IPS DF 19.7 (cell line): ENCODE results near the gene B3GAT1.
A peak's percentile ranks its signal among the peaks of the same experiment; 100 is the strongest.
"Not testable (repeated sequence)": the region's sequence is repeated elsewhere in the genome, so short reads cannot be mapped to it uniquely, and the experiment has no call there.

Experiments
- DNase-seq: peaks from one replicate; pipeline ENCODE4 v3.0.0-alpha.2; 2013; ENCODE audit warnings: low read depth, low spot score

Gene B3GAT1, protein sequence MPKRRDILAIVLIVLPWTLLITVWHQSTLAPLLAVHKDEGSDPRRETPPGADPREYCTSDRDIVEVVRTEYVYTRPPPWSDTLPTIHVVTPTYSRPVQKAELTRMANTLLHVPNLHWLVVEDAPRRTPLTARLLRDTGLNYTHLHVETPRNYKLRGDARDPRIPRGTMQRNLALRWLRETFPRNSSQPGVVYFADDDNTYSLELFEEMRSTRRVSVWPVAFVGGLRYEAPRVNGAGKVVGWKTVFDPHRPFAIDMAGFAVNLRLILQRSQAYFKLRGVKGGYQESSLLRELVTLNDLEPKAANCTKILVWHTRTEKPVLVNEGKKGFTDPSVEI

DNA sequence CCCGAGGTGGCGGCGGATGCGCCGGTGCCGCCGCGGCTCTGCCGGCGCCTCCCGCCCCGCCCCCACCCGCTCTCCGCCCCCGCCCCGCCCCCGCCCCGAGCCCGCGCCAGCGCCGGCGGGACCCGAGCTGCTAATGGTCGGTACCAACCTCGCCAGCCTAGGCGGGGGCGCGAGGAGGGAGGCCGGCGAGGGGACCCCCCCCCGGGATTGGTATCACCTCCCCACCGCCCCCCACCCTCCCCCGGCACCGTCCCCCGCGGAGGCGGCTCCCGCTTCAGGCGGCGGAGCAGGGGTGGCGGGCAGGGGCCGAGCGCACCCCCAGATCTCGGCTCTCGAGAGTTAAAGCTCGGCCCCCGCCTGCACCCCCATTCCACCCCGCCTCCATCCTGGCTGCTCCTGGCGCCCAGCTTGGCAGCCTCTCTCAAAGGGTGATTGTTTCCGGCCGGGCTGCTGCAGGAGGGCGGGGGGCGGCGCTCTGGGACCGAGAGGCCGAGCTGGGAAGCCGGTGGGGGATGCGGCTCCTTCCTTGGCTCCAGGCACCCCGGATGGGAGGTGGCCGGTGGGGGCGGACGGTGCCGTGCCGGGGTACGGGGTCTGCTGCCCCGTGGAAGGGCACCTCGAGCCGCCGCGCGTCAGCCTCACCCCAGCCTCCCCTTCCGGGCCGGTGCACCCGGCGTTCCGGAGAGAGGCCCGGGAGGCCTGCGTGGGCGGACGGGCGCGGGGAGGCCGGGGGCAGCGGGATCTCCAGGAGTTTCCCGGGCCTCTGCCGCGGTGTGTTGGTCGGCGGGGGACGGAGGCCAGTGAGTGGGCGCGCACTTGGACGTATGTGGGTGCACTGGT lies at the start of gene B3GAT1:
Gene B3GAT1, minus strand, starts transcription at position 40 of the 840 bp plus-strand sequence. CDS start 24,583 bp downstream, outside the sequence.
- DNase-seq = no peak

DNA sequence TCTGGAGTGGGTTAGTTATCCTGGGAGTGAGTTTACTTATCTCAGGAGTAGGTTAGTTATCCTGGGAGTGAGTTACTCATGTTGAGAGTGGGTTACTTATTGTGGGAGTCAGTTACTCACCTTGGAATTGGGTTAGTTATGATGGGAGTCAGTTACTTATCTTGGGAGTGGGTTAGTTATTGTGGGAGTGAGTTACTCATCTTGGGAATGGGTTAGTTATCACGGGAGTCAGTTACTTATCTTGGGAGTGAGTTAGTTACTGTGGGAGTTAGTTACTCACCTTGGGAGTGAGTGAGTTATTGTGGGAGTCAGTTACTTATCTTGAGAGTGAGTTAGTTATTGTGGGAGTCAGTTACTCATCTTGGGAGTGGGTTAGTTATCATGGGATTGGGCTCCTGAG lies 49.6 kb upstream of the B3GAT1 start:
- no peak for DNase-seq

DNA sequence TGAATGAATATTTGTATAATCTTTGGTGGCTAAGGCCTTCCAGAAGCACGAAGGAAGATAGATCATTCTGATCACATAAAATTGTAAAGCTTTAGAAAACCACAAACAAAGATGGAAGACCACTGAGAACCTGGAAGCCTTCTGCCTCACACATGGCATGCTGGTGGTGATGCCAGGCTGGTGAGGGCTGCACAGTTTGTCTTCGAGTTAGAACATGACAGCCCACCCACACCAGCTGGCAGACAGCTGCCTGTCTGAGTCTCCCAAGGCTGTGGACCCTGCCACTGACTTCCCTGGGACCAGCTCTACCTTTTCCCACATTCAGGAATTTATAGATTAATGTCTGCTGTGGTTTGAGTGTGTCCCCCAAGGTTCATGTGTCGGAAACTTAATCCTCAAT lies 48.8 kb upstream of the B3GAT1 start:
- no peak for DNase-seq

DNA sequence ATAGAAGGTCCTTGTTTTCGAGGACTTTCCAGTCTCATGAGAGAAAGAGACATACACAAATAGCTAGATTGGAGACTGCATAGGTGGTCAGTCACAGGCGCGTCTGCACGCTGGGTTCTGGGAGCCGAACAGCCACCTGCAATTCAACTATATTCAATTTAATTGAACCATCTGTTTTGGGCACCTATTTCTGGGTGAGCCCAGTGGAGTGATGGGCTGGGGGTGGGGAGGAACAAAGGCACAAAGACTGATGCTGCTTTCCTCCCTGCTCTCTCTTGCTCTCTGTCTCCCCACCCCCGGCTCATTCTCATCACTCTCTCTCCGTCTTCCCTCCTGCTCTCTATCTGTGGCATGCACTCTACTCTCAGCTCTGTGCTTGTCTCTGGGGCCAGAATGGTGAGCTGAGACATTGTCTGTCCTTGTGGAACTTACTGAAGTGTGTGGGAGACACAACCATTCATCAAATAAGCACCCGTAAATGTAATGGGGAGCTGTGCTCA lies 48.1 kb upstream of the B3GAT1 start:
- DNase-seq = no peak

DNA sequence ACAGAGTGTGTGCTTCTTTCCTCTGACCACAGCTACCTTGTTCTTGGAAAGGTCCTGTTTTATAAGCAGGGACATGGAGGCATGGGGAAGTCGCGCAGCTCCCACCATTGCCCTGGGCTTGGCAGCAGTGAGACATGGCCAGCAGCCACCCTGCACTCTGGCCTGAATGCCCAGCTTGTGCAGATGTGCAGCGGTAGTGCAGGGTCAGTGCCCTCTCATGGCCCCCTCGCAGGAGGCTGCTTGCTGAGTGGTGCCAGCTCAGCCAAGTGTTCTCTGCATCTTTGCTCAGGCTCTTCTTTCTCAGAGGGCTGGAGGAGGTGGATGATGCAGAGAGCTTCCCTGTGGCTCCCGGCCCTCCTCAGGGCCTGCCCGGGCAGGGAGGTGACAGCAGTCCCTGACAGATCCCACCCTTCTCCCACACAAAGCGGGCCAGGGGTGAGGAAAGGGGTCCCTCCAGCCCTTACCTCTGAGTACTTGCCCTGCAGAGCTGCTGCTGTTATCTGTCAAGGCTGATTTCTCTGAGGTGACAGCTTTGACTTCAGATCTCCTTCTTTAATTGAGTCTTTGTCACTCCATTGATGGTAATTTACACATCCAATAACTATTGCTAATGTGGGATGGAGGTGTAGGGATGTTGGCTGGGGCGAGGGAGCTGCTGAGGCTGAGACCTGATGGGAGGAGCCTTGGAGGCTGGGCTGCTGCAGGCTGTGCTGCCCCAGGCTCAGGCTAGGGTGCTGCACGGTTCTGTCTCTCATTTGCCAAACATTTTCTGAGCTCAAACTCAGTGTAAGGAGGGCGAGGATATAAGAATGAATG lies 47.4 kb upstream of the B3GAT1 start:
- DNase-seq = no peak

DNA sequence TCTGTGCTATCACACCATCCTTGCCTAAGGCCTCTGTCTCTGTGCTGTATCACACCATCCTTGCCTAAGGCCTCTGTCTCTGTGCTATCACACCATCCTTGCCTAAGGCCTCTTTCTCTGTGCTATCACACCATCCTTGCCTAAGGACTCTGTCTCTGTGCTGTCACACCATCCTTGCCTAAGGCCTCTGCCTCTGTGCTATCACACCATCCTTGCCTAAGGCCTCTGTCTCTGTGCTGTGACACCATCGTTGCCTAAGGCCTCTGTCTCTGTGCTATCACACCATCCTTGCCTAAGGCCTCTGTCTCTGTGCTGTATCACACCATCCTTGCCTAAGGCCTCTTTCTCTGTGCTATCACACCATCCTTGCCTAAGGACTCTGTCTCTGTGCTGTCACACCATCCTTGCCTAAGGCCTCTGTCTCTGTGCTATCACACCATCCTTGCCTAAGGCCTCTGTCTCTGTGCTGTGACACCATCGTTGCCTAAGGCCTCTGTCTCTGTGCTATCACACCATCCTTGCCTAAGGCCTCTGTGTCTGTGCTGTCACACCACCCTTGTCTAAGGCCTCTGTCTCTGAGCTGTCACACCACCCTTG lies 45.5 kb upstream of the B3GAT1 start:
- not testable (repeated sequence) for DNase-seq

DNA sequence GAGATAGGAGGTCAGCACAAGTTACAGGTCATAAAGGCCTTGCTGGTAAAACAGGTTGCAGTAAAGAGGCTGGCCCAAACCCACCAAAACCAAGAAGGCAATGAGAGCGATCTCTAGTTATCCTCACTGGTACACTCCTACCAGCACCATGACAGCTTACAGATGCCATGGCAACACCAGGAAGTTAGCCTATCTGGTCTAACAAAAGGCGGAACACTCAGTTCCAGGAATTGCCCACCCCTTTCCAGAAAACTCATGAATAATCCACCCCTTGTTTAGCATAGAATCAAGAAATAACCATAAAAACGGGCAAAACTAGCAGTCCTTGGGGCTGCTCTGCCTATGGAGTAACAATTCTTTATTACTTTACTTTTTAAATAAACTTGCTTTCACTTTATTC lies 43.5 kb upstream of the B3GAT1 start:
- no peak for DNase-seq

DNA sequence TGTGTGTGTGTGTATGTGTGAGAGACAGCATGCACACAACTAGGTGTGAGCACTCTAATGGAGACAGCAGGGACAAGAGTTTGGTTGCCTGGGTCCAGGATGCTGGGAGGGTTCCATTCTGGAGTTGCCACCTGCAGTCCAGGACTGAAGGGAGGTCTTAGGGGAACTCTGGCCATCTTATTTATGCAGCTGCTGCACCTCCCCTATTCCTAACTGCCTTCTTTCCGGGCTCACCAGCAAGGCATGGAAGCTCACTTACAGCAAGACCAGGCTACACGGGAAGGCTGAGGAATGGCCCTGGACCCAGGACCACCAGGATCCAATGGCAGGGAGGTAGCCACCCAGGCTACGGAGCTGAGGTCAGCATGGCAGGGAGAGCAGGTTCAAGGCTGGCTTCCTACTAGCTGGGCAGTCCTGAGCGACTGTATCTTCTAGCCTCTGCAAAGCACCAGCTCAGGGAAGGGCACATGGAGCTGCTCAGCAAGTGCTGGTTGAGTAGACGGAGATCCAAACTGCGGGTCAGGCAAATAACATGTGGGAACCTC lies 42.2 kb upstream of the B3GAT1 start:
- DNase-seq = no peak

DNA sequence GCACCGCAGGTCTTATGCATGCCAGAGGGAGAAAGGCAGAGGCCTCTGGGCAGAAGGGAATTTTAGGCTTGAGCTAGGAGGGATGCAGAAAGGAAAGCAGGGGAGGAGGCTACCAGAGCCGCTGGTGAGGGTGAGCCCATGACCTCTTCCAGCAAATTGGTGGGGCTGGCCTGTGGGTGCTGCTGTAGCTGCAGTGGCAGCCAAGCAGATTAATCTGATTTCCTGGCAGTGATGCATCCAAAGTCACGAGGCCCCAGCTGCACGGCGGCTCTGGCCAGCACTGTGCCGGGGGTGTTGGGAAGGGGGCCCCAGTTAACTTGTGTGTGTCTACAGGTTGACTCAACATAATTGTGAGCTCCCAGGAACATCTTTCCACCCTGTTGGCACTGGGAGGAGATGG lies 41.4 kb upstream of the B3GAT1 start:
- DNase-seq = no peak

DNA sequence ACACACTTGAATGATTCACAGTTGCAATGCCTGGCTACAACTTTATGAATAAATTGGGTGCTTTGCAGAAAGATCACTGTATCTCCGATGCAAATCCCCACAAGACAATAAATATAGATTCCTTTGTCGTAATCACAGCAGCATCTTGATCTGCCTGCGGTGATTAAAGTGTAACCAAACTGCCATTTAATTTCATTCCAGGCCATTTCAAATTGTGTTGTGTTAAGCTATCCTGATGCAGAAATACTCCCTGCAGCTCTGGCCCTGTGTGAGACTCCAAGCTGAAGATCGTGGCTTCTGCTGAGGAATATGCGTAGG lies 40.8 kb upstream of the B3GAT1 start:
- no peak for DNase-seq

DNA sequence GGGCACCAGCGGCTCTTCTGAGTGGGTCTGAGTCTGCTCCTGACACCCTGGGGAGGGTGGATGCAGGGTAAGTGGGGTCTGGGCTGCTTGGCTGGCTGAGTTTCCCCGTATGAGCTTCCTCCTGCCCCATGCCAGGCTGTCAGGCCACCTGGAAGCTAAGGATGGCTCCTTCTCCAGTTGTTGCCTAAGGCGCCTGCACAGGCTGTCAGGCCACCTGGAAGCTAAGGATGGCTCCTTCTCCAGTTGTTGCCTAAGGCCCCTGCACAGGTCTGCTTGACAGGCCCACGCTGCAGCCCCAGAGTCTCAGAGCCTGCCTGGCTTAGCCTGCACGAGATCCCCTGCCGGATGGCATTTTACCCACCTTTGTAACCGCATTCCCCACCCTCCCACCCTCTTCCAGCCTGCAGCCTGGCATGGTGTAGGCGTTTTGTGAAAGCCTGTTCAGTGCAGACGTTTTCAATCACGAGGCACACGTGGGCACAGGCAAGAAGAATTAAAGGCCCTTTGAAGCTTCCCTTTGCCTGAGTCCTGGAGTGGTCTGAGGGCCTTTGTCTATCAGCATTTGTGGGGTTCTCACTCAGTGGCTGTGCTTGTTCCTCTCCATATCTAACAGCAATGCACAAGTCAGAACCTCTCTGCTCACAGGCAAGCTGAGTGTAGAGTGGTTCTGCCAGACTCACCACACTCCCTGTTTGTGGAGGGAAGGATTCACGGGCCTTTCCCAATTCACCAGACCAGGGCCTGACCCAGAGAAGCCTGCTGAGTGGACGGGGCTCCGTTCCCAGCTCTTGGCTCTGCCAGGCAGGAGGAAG lies 40.2 kb upstream of the B3GAT1 start:
- no peak for DNase-seq

DNA sequence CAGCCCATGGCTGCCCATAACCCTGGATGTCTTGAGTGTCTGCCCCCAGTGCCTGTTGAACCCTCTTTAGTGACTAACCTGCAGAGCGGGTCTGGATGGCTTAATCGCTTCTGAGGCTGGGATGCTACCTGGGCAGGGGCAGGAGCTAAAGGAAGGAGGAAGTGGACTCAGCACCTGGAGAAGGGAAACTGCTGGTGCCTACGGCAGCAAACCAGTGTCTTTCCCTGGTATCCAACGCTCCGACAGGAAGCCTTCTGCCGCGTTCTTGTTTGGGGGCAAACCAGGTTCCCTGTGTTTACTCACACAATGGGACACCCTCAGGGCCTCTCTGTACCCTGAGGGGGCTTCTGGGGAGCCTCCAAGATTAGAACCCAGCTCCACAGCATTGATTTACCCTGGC lies 38.1 kb upstream of the B3GAT1 start:
- DNase-seq = no peak

DNA sequence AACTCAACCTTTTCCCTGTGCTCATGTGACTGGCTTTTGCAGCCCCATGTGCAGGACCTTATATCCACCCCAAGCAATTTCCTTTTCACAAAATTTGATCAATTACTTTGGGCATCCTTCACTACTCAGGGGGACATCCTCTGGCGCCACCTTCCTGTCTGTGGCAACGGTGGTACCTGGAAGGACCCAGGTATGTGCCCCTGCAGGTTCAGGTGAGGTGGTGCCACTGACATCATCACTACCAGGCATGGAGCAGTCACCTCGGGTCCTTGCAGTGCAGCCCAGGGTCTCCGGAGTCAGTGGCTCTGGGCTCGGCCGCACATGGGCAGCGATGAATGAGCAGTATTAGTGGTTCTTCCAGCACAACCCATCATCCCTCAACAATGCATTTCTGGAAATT lies 37.7 kb upstream of the B3GAT1 start:
- DNase-seq = peak; percentile 56

DNA sequence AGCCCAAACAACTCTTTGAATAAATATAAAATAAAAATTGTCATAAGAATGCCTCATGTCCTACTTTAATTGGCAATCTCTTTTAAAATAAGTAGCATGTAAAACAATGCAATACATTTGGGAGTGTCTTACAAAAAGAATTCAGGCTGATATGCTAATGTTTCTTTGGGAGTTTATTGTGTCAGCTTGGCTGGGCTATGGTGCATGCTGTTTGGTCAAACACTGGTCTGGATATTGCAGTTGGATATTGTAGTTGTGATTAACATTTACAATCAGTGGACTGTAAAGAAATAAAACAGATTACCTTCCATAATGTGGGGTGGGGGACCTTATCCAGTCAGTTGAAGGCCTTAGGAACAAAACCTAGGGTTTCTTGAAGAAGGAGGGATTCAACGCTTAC lies 37.0 kb upstream of the B3GAT1 start:
- no peak for DNase-seq

DNA sequence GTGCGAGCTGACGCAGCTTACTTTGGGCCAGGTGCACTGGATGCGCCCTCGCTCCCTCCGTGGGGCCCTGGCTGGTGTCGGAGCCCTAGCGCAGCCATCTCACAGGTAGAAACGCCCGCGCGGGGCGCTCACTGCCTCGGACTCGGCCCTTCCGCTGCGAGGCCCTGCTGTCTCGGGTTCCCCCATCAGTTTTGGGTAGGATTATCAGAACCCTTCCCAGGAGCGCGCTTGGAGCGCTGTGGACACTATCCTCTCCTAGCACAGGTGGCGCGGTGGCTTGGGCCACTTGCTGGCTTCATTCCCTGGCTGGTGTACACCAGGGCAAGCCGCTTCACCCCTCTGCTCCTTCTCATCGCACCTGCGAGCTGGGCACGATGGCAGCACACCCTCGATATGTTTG lies 35.7 kb upstream of the B3GAT1 start:
- DNase-seq = no peak

DNA sequence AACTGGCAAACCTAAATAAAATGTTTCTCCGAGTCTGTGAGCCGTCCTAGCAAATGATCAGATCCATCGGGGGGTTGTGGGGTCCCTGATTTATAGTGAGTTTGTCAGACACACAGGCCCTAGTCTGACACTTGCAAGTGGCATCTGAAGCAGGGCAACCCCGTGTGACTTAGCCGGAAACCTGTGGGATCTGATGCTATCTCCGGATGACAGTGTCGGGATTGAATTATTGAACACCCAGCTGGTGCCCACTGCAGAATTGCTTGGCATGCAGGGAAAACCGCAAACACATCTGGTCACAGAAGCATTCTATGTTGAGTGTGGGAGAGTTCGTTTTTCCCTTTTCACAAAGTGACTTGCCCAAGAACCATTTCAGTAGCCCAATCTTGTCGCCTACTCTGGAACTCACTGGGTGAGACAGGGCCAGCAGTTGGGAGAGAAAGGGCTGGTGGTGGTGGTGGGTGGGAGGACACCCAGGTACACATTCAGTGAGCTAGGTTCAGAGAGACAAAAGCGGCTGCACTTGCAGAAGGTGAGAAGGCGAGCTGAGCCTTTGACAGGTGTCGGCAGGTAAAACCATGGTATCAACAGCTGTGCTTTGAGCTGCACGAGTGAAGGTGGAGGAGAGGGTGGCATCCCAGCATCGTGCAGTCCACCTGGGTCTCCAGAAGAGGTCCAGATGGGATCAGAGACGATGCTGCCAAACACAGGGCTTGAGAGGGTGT lies 33.7 kb upstream of the B3GAT1 start:
- DNase-seq = no peak

DNA sequence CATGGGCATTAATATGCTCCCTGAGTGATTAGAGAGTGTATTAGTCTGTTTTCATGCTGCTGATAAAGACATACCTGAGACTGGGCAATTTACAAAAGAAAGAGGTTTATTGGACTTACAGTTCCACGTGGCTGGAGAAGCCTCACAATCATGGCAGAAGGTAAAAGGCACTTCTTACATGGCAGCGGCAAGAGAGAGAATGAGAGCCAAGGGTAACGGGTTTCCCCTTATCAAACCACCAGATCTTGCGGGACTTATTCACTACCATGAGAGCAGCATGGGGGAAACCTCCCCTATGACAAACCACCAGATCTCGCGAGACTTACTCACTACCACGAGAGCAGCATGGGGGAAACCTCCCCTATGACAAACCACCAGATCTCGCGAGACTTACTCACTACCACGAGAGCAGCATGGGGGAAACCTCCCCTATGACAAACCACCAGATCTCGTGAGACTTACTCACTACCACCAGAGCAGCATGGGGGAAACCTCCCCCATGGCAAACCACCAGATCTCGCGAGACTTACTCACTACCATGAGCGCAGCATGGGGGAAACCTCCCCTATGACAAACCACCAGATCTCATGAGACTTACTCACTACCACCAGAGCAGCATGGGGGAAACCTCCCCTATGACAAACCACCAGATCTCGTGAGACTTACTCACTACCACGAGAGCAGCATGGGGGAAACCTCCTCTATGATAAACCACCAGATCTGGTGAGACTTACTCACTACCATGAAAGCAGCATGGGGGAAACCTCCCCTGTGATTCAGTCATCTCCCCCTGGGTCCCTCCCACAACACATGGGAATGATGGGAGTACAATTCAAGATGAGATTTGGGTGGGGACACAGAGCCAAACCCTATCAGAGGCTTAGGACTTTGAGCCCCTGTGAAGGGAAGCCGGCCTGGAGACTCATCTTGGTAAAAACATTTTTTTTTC lies 32.4 kb upstream of the B3GAT1 start:
- DNase-seq = not testable (repeated sequence)

DNA sequence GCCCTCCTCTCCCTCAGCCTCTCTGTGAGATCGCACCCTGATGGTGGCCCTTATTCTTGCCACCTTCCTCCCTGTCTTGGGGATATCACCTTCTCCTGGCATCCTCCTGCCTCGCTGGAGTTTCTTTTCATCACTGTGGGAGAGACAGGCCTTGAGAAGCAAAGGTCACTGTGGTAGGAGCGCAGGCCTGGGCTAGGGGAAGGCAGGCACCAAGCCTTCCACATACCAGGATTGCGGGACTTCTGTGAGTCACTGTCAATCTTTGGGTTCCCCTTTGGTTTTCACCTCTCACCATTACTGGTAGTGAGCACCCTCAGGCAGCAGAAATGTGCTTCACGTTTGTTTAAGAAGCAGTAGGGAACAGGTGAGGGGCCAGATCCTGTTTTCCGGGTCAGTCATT lies 31.2 kb upstream of the B3GAT1 start:
- no peak for DNase-seq

DNA sequence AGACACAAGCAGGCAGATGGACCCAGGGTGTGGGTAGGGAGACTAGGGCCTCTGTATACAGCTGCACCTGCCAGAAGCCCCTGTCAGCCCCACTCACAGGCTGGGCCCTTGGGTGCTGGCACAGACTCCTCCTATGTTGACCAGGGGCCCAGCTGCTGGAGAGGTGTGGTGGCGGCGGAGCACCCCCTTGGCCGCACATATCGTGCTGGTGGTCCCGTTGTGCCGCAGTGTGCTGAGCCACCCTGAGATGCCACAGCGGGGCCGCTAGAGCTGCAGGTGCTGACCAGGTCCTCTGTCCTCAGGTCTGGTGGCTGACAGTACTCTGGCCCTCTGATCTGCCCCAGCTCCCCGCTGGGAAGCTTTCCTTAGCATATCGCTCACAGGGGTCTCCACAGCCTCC lies 30.2 kb upstream of the B3GAT1 start:
- DNase-seq = no peak
